AG09309 (cell line): ENCODE measurements around the gene ZBED3.
"Not testable (repeated sequence)": the region's sequence is repeated elsewhere in the genome, so short reads cannot be mapped to it uniquely, and the experiment has no call there.

Experiments
- DNase-seq: peaks from one replicate; pipeline ENCODE4 v3.0.0-alpha.2; 2010; ENCODE audit warnings: low read depth
- H3K4me3 ChIP-seq: 2 replicates; pipeline ENCODE4 v1.5.1; 2011; ENCODE audit warnings: mild to moderate bottlenecking, low read depth, low read length, moderate library complexity; ENCODE audit not compliant: control insufficient read depth
- CTCF ChIP-seq: IDR thresholded peaks from 2 replicates; pipeline ENCODE4 v1.5.1; 2011; ENCODE audit warnings: mild to moderate bottlenecking, low read depth, low read length, inconsistent platforms; ENCODE audit not compliant: insufficient read depth, control insufficient read depth; ENCODE audit errors: missing control alignments

ZBED3 gene

GRCh38 chr5:77080905-77081304 is 6.2 kb downstream of the ZBED3 start:
- TF ChIP-seq CTCF: no peak
- no peak overlapping the region for H3K4me3 ChIP-seq
- DNase-seq: no peak

- H3K4me3 ChIP-seq, DNase-seq: not testable (repeated sequence)
Observed at GRCh38 chr5:77080479-77080878, 6.6 kb downstream of the ZBED3 start.

- DNase-seq: no peak
- TF ChIP-seq CTCF: no peak
- no peak overlapping the region for H3K4me3 ChIP-seq
Observed at GRCh38 chr5:77077829-77078176, 9.3 kb downstream of the ZBED3 start.

GRCh38 chr5:77076961-77077828 is 9.9 kb downstream of the ZBED3 start:
- no peak overlapping the region for H3K4me3 ChIP-seq
- no peak for DNase-seq
- TF ChIP-seq CTCF: no peak

GRCh38 chr5:77074745-77075144 is 12.3 kb downstream of the ZBED3 start:
- no peak for DNase-seq
- no peak for TF ChIP-seq CTCF
- H3K4me3 ChIP-seq: no peak overlapping the region

- no peak for DNase-seq
- TF ChIP-seq CTCF: no peak
- no peak overlapping the region for H3K4me3 ChIP-seq
Observed at GRCh38 chr5:77073667-77074066, 13.4 kb downstream of the ZBED3 start.

GRCh38 chr5:77066823-77067442 is 20.2 kb downstream of the ZBED3 start:
- no peak for TF ChIP-seq CTCF
- no peak overlapping the region for H3K4me3 ChIP-seq
- DNase-seq: peak; percentile 34
